Measurements from ENCODE around the gene SLC9A9.

GRCh38 chr3:143236226-143236964, 611.9 kb downstream of the SLC9A9 start:
- TF ChIP-seq CTCF (IDR thresholded peaks at IDR 0.05; ENCODE audit: poor library complexity) (no peak), EZH2 (IDR thresholded peaks at IDR 0.05; ENCODE audit: borderline replicate concordance) (no peak), EZH2phosphoT487 (IDR thresholded peaks at IDR 0.05; ENCODE audit: low read depth, severe bottlenecking, unreplicated experiment) (no peak)
